Suprapubic skin (tissue), 4 donors: ENCODE results near the gene SFRP4.

Source experiments
- CTCF ChIP-seq, 2 donors: fragments of 200-600 bp in 1 of 2; fragments of 450-650 bp in 1 of 2; sonication (generic) in 1 of 2; IDR thresholded peaks; one replicate each; pipeline ENCODE4 v1.5.1; 2016 to 2019; ENCODE audit warnings: antibody characterized with exemption in 2 of 2, mild to moderate bottlenecking in 1 of 2, moderate library complexity in 1 of 2
- EP300 ChIP-seq: sonication (generic); formaldehyde crosslinking; IDR thresholded peaks from one replicate; pipeline ENCODE4 v1.6.1; 2017; ENCODE audit warnings: antibody characterized with exemption
- POLR2A ChIP-seq, 2 donors: fragments of 450-650 bp; IDR thresholded peaks; one replicate each; pipeline ENCODE4 v1.6.1; 2017; ENCODE audit warnings: antibody characterized with exemption in 2 of 2, mild to moderate bottlenecking in 2 of 2, moderate library complexity in 2 of 2
- POLR2AphosphoS5 ChIP-seq, 3 donors: sonication (generic); formaldehyde crosslinking; IDR thresholded peaks; one replicate each; pipeline ENCODE4 v1.6.1; 2017; ENCODE audit warnings: antibody characterized with exemption in 3 of 3

- no peak for TF ChIP-seq CTCF (IDR thresholded peaks at IDR 0.05)
- TF ChIP-seq POLR2A (IDR thresholded peaks at IDR 0.05), result no peak
- no peak for TF ChIP-seq EP300
- TF ChIP-seq POLR2AphosphoS5 (IDR thresholded peaks at IDR 0.05), result no peak
Measured at GRCh38 chr7:37964196-37964595, 47.6 kb upstream of the SFRP4 start.
